IMR-90 (cell line): ENCODE results near the gene GHDC. TPM values are rescaled to one million over a fixed set of nuclear protein-coding genes. Genes with fewer than 3 reads are reported as not detected.
A peak's percentile ranks its signal among the peaks of the same experiment; 100 is the strongest.

Experiments used
- ATAC-seq: fragments of 200-7000 bp; cut with Tn5 transposase; 2 replicates; pipeline ENCODE4 v1.9.1; 2020; ENCODE audit warnings: low read depth, mild to moderate bottlenecking, moderate library complexity
- BruUV-seq: library from RNA; stranded (reverse); fragments of 400-500 nt; replicated peaks from 2 replicates; lab custom pipeline; 2021; lab: Mats Ljungman, UMichigan
- CTCF ChIA-PET: fragments of 300-600 bp; formaldehyde crosslinking; extraction: SDS; loops from one replicate; lab custom pipeline; 2021; ENCODE audit warnings: antibody characterized with exemption; lab: Yijun Ruan, JAX
- POLR2A ChIA-PET: fragments of 300-600 bp; sonication (Branson Sonifier 250); formaldehyde crosslinking; loops from one replicate; lab custom pipeline; 2022; ENCODE audit warnings: antibody characterized with exemption; ENCODE audit not compliant: unreplicated experiment; lab: Charles Lee
- DNase-seq: peaks from one replicate; pipeline ENCODE4 v3.0.0; 2013
- H2AFZ ChIP-seq: replicated peaks from 2 replicates; pipeline ENCODE3; 2013; ENCODE audit warnings: low read length, mild to moderate bottlenecking; ENCODE audit not compliant: poor library complexity
- H2AK5ac ChIP-seq: 2 replicates; pipeline ENCODE4 v1.6.1; 2013; ENCODE audit warnings: low read depth, low read length, inconsistent platforms
- H2AK9ac ChIP-seq: replicated peaks from 2 replicates; pipeline ENCODE3; 2013; ENCODE audit warnings: mild to moderate bottlenecking, low read depth, low read length, moderate library complexity; ENCODE audit not compliant: poor library complexity
- H2BK120ac ChIP-seq: 2 replicates; pipeline ENCODE4 v1.6.1; 2013; ENCODE audit warnings: low read depth, low read length, inconsistent platforms
- H2BK15ac ChIP-seq: 3 replicates; pipeline ENCODE4 v1.6.1; 2013; ENCODE audit warnings: low read depth, low read length, inconsistent platforms
- H2BK20ac ChIP-seq: 2 replicates; pipeline ENCODE4 v1.6.1; 2013; ENCODE audit warnings: low read depth, mild to moderate bottlenecking, inconsistent platforms, low read length, moderate library complexity
- H2BK5ac ChIP-seq: 2 replicates; pipeline ENCODE4 v1.6.1; 2013; ENCODE audit warnings: mild to moderate bottlenecking, low read depth, low read length, inconsistent platforms; ENCODE audit not compliant: poor library complexity, severe bottlenecking
- H3K14ac ChIP-seq: replicated peaks from 2 replicates; pipeline ENCODE4 v1.6.1; 2013; ENCODE audit warnings: low read depth, low read length, inconsistent platforms
- H3K18ac ChIP-seq: 2 replicates; pipeline ENCODE4 v1.6.1; 2013; ENCODE audit warnings: low read depth, low read length, control low read depth
- H3K23ac ChIP-seq: 2 replicates; pipeline ENCODE4 v1.6.1; 2013; ENCODE audit warnings: low read depth, low read length, inconsistent platforms
- H3K27ac ChIP-seq: 2 replicates; pipeline ENCODE4 v1.5.1; 2013; ENCODE audit warnings: mild to moderate bottlenecking, control low read depth, low read length; ENCODE audit not compliant: insufficient read depth
- H3K27me3 ChIP-seq: 2 replicates; pipeline ENCODE4 v1.6.1; 2013; ENCODE audit warnings: low read length; ENCODE audit not compliant: control insufficient read depth, insufficient read depth
- H3K36me3 ChIP-seq: 2 replicates; pipeline ENCODE4 v1.6.1; 2013; ENCODE audit warnings: low read length, mixed read lengths; ENCODE audit not compliant: control insufficient read depth, insufficient read depth
- H3K4ac ChIP-seq: 2 replicates; pipeline ENCODE4 v1.6.1; 2013; ENCODE audit warnings: low read depth, low read length, inconsistent platforms
- H3K4me1 ChIP-seq: 2 replicates; pipeline ENCODE4 v1.6.1; 2013; ENCODE audit warnings: low read length, mixed read lengths; ENCODE audit not compliant: control insufficient read depth, insufficient read depth
- H3K4me2 ChIP-seq: 2 replicates; pipeline ENCODE4 v1.6.1; 2013; ENCODE audit warnings: low read depth, mild to moderate bottlenecking, control low read depth, low read length, moderate library complexity
- H3K4me3 ChIP-seq: 2 replicates; pipeline ENCODE4 v1.5.1; 2013; ENCODE audit warnings: low read depth, mild to moderate bottlenecking, control low read depth, low read length, moderate library complexity; ENCODE audit not compliant: insufficient read depth
- H3K56ac ChIP-seq: 2 replicates; pipeline ENCODE4 v1.6.1; 2013; ENCODE audit warnings: low read length, inconsistent platforms; ENCODE audit not compliant: insufficient read depth; ENCODE audit errors: extremely low read depth
- H3K79me1 ChIP-seq, 2 experiments: 2 replicates each; pipeline ENCODE4 v1.6.1; 2013; ENCODE audit warnings: low read length in 2 of 2, inconsistent platforms in 1 of 2, low read depth in 1 of 2
- H3K9ac ChIP-seq: 2 replicates; pipeline ENCODE4 v1.6.1; 2013; ENCODE audit warnings: low read depth, low read length, control low read depth
- H3K9me1 ChIP-seq: 2 replicates; pipeline ENCODE4 v1.6.1; 2013; ENCODE audit warnings: low read length, inconsistent platforms; ENCODE audit not compliant: insufficient read depth
- H3K9me3 ChIP-seq: 2 replicates; pipeline ENCODE4 v1.6.1; 2013; ENCODE audit warnings: low read length; ENCODE audit not compliant: control insufficient read depth, insufficient read depth
- H4K20me1 ChIP-seq: 2 replicates; pipeline ENCODE4 v1.6.1; 2013; ENCODE audit warnings: low read length, inconsistent platforms; ENCODE audit not compliant: insufficient read depth
- H4K5ac ChIP-seq: 2 replicates; pipeline ENCODE4 v1.6.1; 2013; ENCODE audit warnings: mild to moderate bottlenecking, low read depth, low read length, control low read depth
- H4K8ac ChIP-seq, 2 experiments: 2 replicates each; pipeline ENCODE4 v1.6.1; 2013; ENCODE audit warnings: low read depth in 2 of 2, low read length in 2 of 2, control low read depth in 1 of 2, inconsistent platforms in 1 of 2
- H4K91ac ChIP-seq: 2 replicates; pipeline ENCODE4 v1.6.1; 2013; ENCODE audit warnings: low read depth, low read length, inconsistent platforms; ENCODE audit not compliant: insufficient read depth
- CHD1 ChIP-seq: IDR thresholded peaks from 2 replicates; pipeline ENCODE4 v1.6.1; 2012; ENCODE audit warnings: low read depth, low read length, improper control_type of control experiment
- MAFK ChIP-seq: IDR thresholded peaks from 2 replicates; pipeline ENCODE4 v1.6.1; 2012; ENCODE audit warnings: low read depth, low read length, improper control_type of control experiment
- MAZ ChIP-seq: IDR thresholded peaks from 2 replicates; pipeline ENCODE4 v1.6.1; 2012; ENCODE audit warnings: low read depth, mild to moderate bottlenecking, low read length, improper control_type of control experiment, moderate library complexity, borderline replicate concordance
- MXI1 ChIP-seq: IDR thresholded peaks from 2 replicates; pipeline ENCODE4 v1.6.1; 2012; ENCODE audit warnings: low read depth, mild to moderate bottlenecking, low read length, moderate library complexity, borderline replicate concordance
- RAD21 ChIP-seq: IDR thresholded peaks from 2 replicates; pipeline ENCODE4 v1.6.1; 2012; ENCODE audit warnings: low read length, improper control_type of control experiment
- SMC3 ChIP-seq: fragments of 150-350 bp; IDR thresholded peaks from 2 replicates; pipeline ENCODE4 v1.6.1; 2016; ENCODE audit warnings: low read depth, mild to moderate bottlenecking, antibody characterized with exemption, low read length, moderate library complexity
- WGBS, 2 experiments: methylation state at CpG; one replicate each; pipeline versions ENCODE4 v1.1.5 to v1.1.7; 2013; ENCODE audit warnings: missing lambda C conversion rate in 2 of 2; ENCODE audit not compliant: insufficient read length in 1 of 2; ENCODE audit errors: extremely low coverage in 2 of 2; 5-methylcytosine and 5-hydroxymethylcytosine counted together
- dilution Hi-C: fragments of 300-500 bp; cut with HindIII; formaldehyde crosslinking; loops from one replicate; pipeline ENCODE4 v1.14.3; 2018; ENCODE audit warnings: low sequenced_read_pairs; ENCODE audit not compliant: unreplicated experiment
- in situ Hi-C: fragments of 300-500 bp; cut with MboI; formaldehyde crosslinking; loops from 3 replicates; pipeline ENCODE4 v1.14.3; 2019; ENCODE audit warnings: low sequenced_read_pairs, inconsistent platforms, mixed read lengths
- intact Hi-C: fragments of 100-400 bp; cut with micrococcal nuclease; formaldehyde crosslinking; loops from 2 replicates; pipeline ENCODE4 v1.10.0; 2022
- polyA plus RNA-seq, 3 experiments: library from polyadenylated mRNA; depleted of rRNA; stranded (reverse); fragments of >200 nt; gene quantifications; 2 replicates each; pipeline ENCODE4 v1.2.3, GENCODE V29; 2012; ENCODE audit warnings: low replicate concordance in 1 of 3
- total RNA-seq: library from RNA; depleted of rRNA; stranded (reverse); fragments of >200 nt; gene quantifications from 2 replicates; pipeline ENCODE4 v1.2.3, GENCODE V29; 2012
- TF ChIP-seq, protein P1 (sequence below): fragments of 150-350 bp; IDR thresholded peaks from 2 replicates; pipeline ENCODE4 v1.6.1; 2017; ENCODE audit warnings: mild to moderate bottlenecking, antibody characterized with exemption, low read length, low read depth
- TF ChIP-seq, protein P2 (sequence below): conservative IDR thresholded peaks from 2 replicates; pipeline ENCODE4 v1.5.1; 2012; ENCODE audit warnings: mild to moderate bottlenecking, low read depth, low read length, improper control_type of control experiment

GHDC gene
- total and polyA plus RNA-seq, 2 of the 4 experiments (the other 2 are of a cell fraction), result 5.2 to 8.1 TPM

DNA sequence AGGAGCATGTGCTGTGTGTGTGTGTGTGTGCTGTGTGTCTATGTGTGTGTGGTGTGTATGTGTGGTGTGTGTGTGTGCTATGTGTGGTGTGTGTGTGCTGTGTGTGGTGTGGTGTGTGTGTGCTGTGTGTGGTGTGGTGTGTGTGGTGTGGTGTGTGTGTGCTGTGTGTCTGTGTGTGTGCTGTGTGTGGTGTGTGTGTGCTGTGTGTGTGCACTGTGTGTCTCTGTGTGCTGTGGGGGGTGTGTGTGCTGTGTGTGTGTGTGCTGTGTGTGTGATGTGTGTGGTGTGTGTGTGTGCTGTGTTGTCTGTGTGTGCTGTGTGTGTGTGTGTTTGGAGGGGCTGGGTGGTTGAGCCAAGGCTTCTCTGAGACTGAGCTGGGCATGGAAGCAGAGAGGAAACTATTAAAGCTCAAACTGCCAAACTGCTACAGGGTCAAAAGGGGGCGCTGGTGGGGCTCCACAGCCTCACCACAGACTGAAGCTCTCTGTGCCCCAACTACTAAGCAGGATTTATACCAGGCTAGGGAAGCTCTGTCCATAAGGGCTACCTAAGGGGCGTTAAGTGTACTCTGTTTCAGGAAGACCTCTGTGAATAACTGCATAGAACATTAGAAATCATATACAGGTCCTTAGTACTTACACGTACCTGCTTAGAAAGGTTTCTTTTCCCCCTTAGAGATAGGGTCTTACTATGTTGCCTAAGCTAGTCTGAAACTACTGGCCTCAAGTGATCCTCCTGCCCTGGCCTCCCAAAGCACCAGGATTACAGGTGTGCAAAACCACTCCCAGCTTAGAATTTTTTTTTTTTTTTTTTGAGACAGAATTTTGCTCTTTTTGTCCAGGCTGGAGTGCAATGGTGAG, 27.8 kb upstream of the GHDC start:
- peaks cover 7% of the 10 kb centered on the region; the same call in 1 of the 2 replicates for H4K20me1 ChIP-seq
- no peaks in the 10 kb centered on the region for H3K9me3 ChIP-seq
- H2BK120ac ChIP-seq, result no peak overlapping the region
- H3K79me1 ChIP-seq, result peaks cover 17 to 34% of the 10 kb centered on the region in 2 experiments
- WGBS, 2 experiments, result no CpG with 5 or more reads among the region's 3 CpGs
- intact Hi-C loops, result loop anchor here (2.0 to 5.0 kb wide), 3 partner anchors 55 to 305 kb away; partner anchors contain the start of gene STAT5B
- H3K36me3 ChIP-seq, result peaks cover 37% of the 10 kb centered on the region
- no peak overlapping the region; the same call in 1 of the 2 replicates for H4K91ac ChIP-seq
- dilution Hi-C loops, result no loop called here
- H3K27me3 ChIP-seq, result no peaks in the 10 kb centered on the region
- peak overlapping the region; percentile 91 for H2BK5ac ChIP-seq
- TF ChIP-seq, protein P1, sequence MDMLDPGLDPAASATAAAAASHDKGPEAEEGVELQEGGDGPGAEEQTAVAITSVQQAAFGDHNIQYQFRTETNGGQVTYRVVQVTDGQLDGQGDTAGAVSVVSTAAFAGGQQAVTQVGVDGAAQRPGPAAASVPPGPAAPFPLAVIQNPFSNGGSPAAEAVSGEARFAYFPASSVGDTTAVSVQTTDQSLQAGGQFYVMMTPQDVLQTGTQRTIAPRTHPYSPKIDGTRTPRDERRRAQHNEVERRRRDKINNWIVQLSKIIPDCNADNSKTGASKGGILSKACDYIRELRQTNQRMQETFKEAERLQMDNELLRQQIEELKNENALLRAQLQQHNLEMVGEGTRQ, result no peak
- no peak for TF ChIP-seq MAZ
- TF ChIP-seq RAD21, result peak; percentile 81
- TF ChIP-seq CHD1, result no peak
- TF ChIP-seq, protein P2, sequence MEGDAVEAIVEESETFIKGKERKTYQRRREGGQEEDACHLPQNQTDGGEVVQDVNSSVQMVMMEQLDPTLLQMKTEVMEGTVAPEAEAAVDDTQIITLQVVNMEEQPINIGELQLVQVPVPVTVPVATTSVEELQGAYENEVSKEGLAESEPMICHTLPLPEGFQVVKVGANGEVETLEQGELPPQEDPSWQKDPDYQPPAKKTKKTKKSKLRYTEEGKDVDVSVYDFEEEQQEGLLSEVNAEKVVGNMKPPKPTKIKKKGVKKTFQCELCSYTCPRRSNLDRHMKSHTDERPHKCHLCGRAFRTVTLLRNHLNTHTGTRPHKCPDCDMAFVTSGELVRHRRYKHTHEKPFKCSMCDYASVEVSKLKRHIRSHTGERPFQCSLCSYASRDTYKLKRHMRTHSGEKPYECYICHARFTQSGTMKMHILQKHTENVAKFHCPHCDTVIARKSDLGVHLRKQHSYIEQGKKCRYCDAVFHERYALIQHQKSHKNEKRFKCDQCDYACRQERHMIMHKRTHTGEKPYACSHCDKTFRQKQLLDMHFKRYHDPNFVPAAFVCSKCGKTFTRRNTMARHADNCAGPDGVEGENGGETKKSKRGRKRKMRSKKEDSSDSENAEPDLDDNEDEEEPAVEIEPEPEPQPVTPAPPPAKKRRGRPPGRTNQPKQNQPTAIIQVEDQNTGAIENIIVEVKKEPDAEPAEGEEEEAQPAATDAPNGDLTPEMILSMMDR, result peak; percentile 77
- TF ChIP-seq MAFK, result no peak
- no peak for TF ChIP-seq MXI1
- TF ChIP-seq SMC3, result peak; percentile 76
- no peak overlapping the region for H3K56ac ChIP-seq
- H3K27ac ChIP-seq, result no peak overlapping the region
- POLR2A ChIA-PET, result no interaction called here
- no peak overlapping the region for H3K4me3 ChIP-seq
- H3K4me1 ChIP-seq, result no peaks in the 10 kb centered on the region
- H2BK15ac ChIP-seq, result no peak overlapping the region
- in situ Hi-C loops, result loop anchor here (10.0 kb wide), 1 partner anchor 303 kb away; no protein-coding TSS in a partner anchor
- H3K14ac ChIP-seq, result no peak overlapping the region
- BruUV-seq, result no TSS peak
- H3K18ac ChIP-seq, result no peak overlapping the region
- peak overlapping the region; percentile 55 for H2AK9ac ChIP-seq
- no peak overlapping the region for H2BK20ac ChIP-seq
- H3K4ac ChIP-seq, result peak overlapping the region; percentile 64
- DNase-seq (peak; percentile 58), ATAC-seq (peak; percentile 97)
- peak overlapping the region; percentile 11; the same call in 1 of the 2 replicates for H4K5ac ChIP-seq
- peak overlapping the region in 1 of 2 experiments; percentile 47; a peak in 1 of 4 replicates for H4K8ac ChIP-seq
- no peaks in the 10 kb centered on the region for H3K9me1 ChIP-seq
- CTCF ChIA-PET, result interaction anchor here (0.6 to 1.3 kb wide), 10 partner anchors 8 to 305 kb away, joined by 3 to 8 read pairs (median 4); no protein-coding TSS in a partner anchor
- no peak overlapping the region for H3K9ac ChIP-seq
- H2AFZ ChIP-seq, result peak overlapping the region; percentile 21
- no peak overlapping the region for H3K23ac ChIP-seq
- no peak overlapping the region for H3K4me2 ChIP-seq
- H2AK5ac ChIP-seq, result peak overlapping the region; percentile 66; the same call in 1 of the 2 replicates
